Left colon (tissue), 2 donors: ENCODE data around the gene SLC25A2. TPM values are rescaled to one million over a fixed set of nuclear protein-coding genes. Genes with fewer than 3 reads are reported as not detected.
"Not testable (repeated sequence)": the region's sequence is repeated elsewhere in the genome, so short reads cannot be mapped to it uniquely, and the experiment has no call there.

Source experiments
- ATAC-seq: fragments of 200-7000 bp; cut with Tn5 transposase; one replicate; pipeline ENCODE4 v1.9.1; 2020; ENCODE audit warnings: mild to moderate bottlenecking, moderate library complexity
- DNase-seq, 2 donors: peaks; one replicate each; pipeline ENCODE4 v3.0.0-alpha.2; 2020
- intact Hi-C, 2 donors: fragments of 100-400 bp; cut with DNase I in 1 of 2; cut with micrococcal nuclease in 1 of 2; formaldehyde crosslinking; loops; one replicate each; pipeline versions ENCODE4 v1.11.2 to v1.14.0; 2022; cut with DNase I, micrococcal nuclease
- long read RNA-seq: library from polyadenylated mRNA; unstranded; transcript quantifications from one replicate; pipeline ENCODE4 v2.0.0, GENCODE V29; 2021
- total RNA-seq, 2 donors: library from RNA; stranded (reverse); fragmentation: NEBNext Ultra II Directional; extraction: Animal tissue kit (Norgen Biotek cat#: 25700); gene quantifications; one replicate each; pipeline ENCODE4 v1.2.1, GENCODE V29; 2021
- donor health status: DM: no; HTN: no; CAD: no.
- donor health status: DM: yes; HTN: yes; CAD: no.

Gene SLC25A2
- 1 to 10 TPM in 1 of 2 donors, under 1 TPM in 1; 0.95 to 1.4 TPM for total RNA-seq
- long read RNA-seq, result 0 reads

- intact Hi-C loops, result no loop called here
- DNase-seq (no peak), ATAC-seq (no peak)
Measured at GRCh38 chr5:141303756-141304155, at the start of gene SLC25A2. SLC25A2 (minus strand) TSS chr5:141304049; CDS start chr5:141303865, 184 bp downstream.

- DNase-seq, result no peak
- intact Hi-C loops, result no loop called here
- ATAC-seq, result no peak
Measured at GRCh38 chr5:141351591-141351990, 47.7 kb upstream of the SLC25A2 start.

DNA sequence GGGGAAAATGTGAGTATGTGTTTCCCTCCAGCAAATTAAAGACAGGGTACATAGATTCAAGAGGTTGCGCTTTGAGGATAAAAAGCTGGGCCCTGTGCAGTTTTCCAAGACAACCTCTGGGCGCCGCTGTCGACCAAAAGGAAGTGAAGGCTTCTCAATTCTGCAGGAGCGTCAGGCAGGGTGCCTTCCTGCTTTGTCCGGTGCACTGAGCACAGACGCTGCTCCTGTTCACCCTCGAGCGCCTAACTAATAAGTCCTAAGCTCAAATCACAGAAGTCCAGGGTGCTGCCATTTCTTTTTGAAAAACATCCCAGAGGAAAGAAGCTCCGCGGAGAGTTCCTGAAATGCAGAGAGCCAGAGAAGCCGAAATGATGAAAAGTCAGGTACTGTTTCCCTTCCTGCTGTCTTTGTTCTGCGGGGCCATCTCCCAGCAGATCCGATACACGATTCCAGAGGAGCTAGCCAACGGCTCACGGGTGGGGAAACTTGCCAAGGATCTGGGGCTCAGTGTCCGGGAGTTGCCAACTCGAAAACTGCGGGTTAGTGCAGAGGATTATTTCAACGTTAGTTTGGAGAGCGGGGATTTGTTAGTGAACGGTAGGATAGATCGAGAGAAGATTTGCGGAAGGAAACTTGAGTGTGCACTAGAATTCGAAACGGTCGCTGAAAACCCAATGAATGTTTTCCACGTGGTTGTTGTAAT, 46.2 kb upstream of the SLC25A2 start, which contains the start of gene PCDHGB1:
PCDHGB1 (plus strand) TSS at position 183 of the 703 bp plus-strand sequence; CDS start at position 345, 162 bp downstream.
- DNase-seq, result peak in 1 of 2 donors; percentile 36
- peak; percentile 71 for ATAC-seq
- intact Hi-C loops, result loop anchor here in 1 of 2 donors (10.0 kb wide), 1 partner anchor 45 kb away; the partner anchor contains the start of genes PCDHGA8 and PCDHGB5

GRCh38 chr5:141346017-141346416, 42.2 kb upstream of the SLC25A2 start:
- ATAC-seq, DNase-seq: not testable (repeated sequence)
- intact Hi-C loops, result loop anchor here in 1 of 2 donors (10.0 kb wide), 1 partner anchor 49 kb away; the partner anchor contains the start of genes PCDHGA8 and PCDHGB5

- intact Hi-C loops, result loop anchor here in 1 of 2 donors (10.0 kb wide), 1 partner anchor 49 kb away; the partner anchor contains the start of genes PCDHGA8 and PCDHGB5
- ATAC-seq, result no peak
- no peak for DNase-seq
Measured at GRCh38 chr5:141345327-141345726, 41.5 kb upstream of the SLC25A2 start.

GRCh38 chr5:141343953-141344463, 40.2 kb upstream of the SLC25A2 start:
- intact Hi-C loops, result loop anchor here in 1 of 2 donors (10.0 kb wide), 1 partner anchor 51 kb away; the partner anchor contains the start of genes PCDHGA8 and PCDHGB5

DNA sequence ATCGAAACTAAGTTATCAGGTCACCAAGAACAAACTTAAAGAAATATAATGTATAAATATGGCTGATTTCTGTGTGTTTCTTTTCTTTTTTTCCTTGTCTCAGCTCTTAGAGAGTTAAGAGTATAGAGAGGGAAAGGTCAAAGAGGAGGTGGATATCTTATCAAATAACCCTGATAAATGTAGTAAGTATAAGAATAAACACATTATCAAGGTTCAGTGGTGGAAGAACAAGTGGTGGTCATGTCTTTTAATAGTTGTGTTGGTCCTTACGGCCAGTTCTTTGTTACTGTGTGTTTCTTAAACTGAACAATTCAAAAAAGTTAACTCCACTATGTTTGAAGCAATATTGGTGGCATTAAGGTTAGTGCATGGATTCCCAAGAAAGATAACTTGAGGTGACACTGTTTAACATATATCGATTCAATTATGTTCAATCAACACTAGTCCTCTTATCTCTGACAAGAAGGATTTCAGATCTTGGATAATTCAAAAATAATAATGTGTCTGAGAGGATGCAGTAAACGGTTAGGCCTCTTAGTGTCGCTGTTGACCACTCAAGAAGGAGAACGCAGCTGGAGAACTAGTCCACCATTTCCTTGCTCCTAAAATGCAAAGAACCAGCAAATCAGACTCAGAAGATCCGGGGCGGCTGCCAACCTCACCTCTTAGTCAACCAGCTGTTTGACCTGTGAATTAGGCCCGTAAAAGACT, 39.5 kb upstream of the SLC25A2 start, which contains the start of gene PCDHGA3:
PCDHGA3 (plus strand) TSS at position 588 of the 711 bp plus-strand sequence. CDS start 205 bp downstream, outside the sequence.
- DNase-seq, result no peak
- intact Hi-C loops, result loop anchor here in 1 of 2 donors (10.0 kb wide), 1 partner anchor 51 kb away; the partner anchor contains the start of genes PCDHGA8 and PCDHGB5

More at GRCh38 chr5:141343953-141344463, 40.2 kb upstream of the SLC25A2 start:
- DNase-seq (no peak), ATAC-seq (no peak)

DNA sequence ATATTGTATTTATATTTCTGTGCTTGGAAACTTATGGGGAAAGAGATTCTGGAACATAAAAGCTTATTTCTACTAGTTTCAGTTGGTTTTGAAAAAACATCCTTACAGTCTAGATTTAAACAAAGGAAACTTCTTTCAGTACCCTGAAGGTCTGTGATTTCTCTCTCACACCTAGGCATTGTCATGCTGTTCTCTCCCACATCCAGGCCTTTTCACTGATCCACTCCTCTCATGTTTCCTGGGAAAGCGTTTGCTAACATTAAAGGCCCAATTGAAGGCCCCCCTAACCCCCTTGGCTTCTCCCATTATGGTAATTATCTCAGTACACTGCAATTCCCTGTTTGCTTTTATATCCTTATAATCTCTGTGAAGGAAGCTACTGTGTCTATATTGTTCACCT, 38.9 kb upstream of the SLC25A2 start:
- intact Hi-C loops, result loop anchor here in 1 of 2 donors (10.0 kb wide), 1 partner anchor 52 kb away; the partner anchor contains the start of genes PCDHGA8 and PCDHGB5
- ATAC-seq, result no peak
- no peak for DNase-seq

More for the DNA sequence above, 39.5 kb upstream of the SLC25A2 start, which contains the start of gene PCDHGA3:
- ATAC-seq, result no peak

DNA sequence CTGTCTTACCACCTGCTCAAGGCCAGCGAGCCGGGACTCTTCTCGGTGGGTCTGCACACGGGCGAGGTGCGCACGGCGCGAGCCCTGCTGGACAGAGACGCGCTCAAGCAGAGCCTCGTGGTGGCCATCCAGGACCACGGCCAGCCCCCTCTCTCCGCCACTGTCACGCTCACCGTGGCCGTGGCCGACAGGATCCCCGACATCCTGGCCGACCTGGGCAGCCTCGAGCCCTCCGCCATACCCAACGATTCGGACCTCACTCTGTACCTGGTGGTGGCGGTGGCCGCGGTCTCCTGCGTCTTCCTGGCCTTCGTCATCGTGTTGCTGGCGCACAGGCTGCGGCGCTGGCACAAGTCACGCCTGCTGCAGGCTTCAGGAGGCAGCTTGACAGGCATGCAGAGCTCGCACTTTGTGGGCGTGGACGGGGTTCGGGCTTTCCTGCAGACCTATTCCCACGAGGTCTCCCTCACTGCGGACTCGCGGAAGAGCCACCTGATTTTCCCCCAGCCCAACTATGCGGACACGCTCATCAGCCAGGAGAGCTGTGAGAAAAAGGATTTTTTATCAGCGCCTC, 37.0 kb upstream of the SLC25A2 start:
- intact Hi-C loops, result loop anchor here in 1 of 2 donors (10.0 kb wide), 1 partner anchor 54 kb away; the partner anchor contains the start of genes PCDHGA8 and PCDHGB5
- not testable (repeated sequence) for ATAC-seq, DNase-seq

DNA sequence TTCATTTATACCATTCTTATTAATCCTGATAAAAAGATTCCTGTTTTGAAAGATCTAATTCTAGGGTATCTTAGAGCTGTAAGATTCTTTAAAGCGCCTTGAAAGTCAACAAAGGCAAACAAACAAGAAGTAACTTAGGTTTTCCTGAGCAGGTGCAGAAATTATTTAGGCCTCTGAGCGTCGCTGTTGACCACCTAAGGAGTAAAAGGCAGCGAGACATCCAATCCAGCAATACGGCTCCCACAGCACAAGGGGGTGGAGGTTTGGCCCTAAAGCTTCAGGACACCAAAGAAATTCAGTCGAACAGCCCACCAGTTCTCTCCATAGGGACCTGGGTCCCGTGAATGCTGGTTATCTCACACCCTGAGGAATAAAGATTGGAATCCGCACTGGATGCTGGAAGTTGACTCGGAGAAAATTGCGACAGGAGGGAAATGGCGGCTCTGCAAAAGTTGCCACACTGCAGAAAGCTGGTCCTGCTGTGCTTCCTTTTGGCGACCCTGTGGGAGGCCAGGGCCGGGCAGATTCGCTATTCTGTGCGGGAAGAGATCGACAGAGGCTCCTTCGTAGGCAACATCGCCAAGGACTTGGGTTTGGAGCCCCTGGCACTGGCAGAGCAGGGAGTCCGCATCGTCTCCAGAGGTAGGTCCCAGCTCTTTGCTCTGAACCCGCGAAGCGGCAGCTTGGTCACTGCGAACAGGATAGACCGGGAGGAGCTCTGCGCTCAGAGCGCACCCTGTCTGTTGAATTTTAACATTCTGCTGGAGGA, 34.9 kb upstream of the SLC25A2 start, which contains the start of gene PCDHGA2:
PCDHGA2 (plus strand) TSS at position 223 of the 769 bp plus-strand sequence.
- ATAC-seq, result no peak
- no peak for DNase-seq
- intact Hi-C loops, result no loop called here

- DNase-seq, ATAC-seq, intact Hi-C loops: not testable (repeated sequence)
Measured at GRCh38 chr5:141332571-141332970, 28.7 kb upstream of the SLC25A2 start.

DNA sequence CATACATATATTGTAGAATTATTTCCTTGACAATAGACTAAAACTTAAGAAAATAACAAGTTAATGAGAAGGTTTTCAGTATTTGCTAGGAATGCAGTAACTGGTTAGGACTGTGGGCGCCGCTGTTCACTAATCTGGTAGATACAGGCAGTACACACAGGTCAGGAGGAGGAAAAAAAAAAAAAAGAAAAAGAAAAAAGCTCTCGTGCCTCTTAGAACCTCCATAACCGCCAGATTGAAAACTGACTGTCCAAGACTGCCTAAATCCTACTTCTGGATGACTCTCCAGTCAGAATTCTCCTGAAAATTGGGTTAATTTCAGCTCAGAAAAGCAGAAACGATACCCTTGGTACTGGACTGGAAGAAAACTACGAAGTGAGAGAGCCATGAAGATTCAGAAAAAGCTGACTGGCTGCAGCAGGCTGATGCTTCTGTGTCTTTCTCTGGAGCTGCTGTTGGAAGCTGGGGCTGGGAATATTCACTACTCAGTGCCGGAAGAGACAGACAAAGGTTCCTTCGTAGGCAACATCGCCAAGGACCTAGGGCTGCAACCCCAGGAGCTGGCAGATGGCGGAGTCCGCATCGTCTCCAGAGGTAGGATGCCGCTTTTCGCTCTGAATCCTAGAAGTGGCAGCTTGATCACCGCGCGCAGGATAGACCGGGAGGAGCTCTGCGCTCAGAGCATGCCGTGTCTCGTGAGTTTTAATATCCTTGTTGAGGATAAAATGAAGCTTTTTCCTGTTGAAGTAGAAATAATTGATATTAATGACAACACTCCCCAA, 26.6 kb upstream of the SLC25A2 start, which contains the start of gene PCDHGA1:
PCDHGA1 (plus strand) TSS at position 216 of the 782 bp plus-strand sequence.
- no peak for ATAC-seq
- DNase-seq, result peak in 1 of 2 donors; percentile 43
- intact Hi-C loops, result no loop called here

- no peak for ATAC-seq
- intact Hi-C loops, result loop anchor here in 1 of 2 donors (10.0 kb wide), 2 partner anchors 197 to 237 kb away; no protein-coding TSS in a partner anchor
Measured at GRCh38 chr5:141328231-141328630, 24.4 kb upstream of the SLC25A2 start.

DNA sequence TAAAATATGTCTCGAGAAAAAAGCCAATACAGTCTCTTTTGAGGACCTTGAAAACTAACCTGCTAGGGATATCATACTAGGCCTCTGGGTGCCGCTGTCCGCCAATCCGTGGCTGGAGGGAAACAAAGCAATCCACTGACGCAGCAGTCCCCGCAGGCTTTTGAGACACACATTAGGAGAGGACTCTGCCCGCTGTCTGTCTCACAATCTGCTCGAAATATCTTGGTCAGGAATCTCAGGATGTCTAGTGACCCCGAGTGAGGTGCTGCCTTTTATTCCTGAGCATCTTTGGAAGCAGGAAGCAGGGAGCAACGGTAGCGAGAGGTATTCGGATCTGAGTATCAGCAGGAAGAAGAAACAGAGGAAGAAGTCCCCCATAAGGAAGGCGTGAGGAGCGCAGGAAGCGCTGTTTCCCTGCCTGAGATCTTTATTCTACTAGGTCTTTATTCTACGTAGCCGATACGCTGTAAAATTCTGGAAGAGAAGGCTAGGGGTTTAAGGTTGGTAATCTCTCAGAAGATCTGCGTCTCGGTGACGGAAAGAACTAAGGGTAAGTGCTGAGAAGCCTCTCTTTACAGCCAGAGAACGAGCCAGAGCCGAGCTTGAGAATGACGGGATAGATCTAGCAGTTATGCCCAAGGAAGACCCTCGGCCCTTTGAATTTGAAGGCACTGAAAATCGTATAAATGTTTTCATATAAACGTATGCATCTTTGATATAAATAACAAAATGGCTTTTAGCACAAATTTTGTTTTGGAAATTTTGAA, 22.4 kb upstream of the SLC25A2 start:
- intact Hi-C loops, result loop anchor here in 1 of 2 donors (10.0 kb wide), 2 partner anchors 199 to 239 kb away; no protein-coding TSS in a partner anchor
- DNase-seq (peak; percentile 53 to 75), ATAC-seq (peak; percentile 99)

More at GRCh38 chr5:141328231-141328630, 24.4 kb upstream of the SLC25A2 start:
- no peak for DNase-seq

DNA sequence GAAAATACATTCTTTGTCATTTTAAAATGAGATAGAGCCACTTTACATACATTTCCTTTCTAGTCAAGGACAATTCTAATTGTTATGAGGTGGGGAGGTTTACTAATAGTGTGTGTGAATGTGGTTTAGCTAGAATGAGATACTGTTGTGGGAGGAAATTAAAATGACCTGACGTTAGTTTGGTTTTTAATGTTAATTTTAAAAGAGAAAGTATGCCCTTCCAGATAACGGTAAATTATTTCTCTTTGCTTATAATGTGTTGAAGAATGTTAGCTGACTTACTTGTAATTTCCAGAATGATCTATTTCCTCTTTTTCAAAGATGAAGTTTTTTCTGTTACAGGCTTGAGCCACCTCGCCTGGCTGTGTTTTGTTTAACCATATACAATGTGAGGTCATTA, 18.4 kb upstream of the SLC25A2 start:
- ATAC-seq, result no peak
- intact Hi-C loops, result loop anchor here in 1 of 2 donors (10.0 kb wide), 2 partner anchors 203 to 243 kb away; no protein-coding TSS in a partner anchor

More for the DNA sequence above, 18.4 kb upstream of the SLC25A2 start:
- DNase-seq, result no peak
